Naive thymus-derived CD4-positive, alpha-beta T cell (primary cell): Measurements from ENCODE around the gene NOM1. TPM values are rescaled to one million over a fixed set of nuclear protein-coding genes. Genes with fewer than 3 reads are reported as not detected.

Experiments
- ATAC-seq: fragments of 150-1000 bp; cut with Tn5 transposase; 2 replicates; pipeline ENCODE4 v1.10.0; 2021; ENCODE audit warnings: mild to moderate bottlenecking, moderate library complexity
- CTCF ChIA-PET: fragments of 350-600 bp; sonication (Branson Sonifier 250); formaldehyde crosslinking; loops from one replicate; lab custom pipeline; 2021; ENCODE audit warnings: antibody characterized with exemption; lab: Charles Lee
- POLR2A ChIA-PET: fragments of 350-600 bp; sonication (Branson Sonifier 250); formaldehyde crosslinking; loops from one replicate; lab custom pipeline; 2021; ENCODE audit warnings: antibody characterized with exemption, inconsistent platforms; lab: Charles Lee
- DNase-seq, 9 donors: peaks; one replicate each; pipeline versions ENCODE4 v3.0.0 to v3.0.0-alpha.2; 2020 to 2022; ENCODE audit warnings: mixed read lengths in 1 of 9
- H3K27ac ChIP-seq: one replicate; pipeline ENCODE4 v1.7.0; 2013; ENCODE audit warnings: mild to moderate bottlenecking, low read depth, low read length, moderate library complexity
- H3K27me3 ChIP-seq, 2 donors: one replicate each; pipeline ENCODE4 v1.7.0; 2013; ENCODE audit warnings: low read length in 2 of 2, mild to moderate bottlenecking in 2 of 2, moderate library complexity in 2 of 2; ENCODE audit not compliant: control insufficient read depth in 2 of 2, insufficient read depth in 2 of 2
- H3K36me3 ChIP-seq, 3 experiments: 1 replicate in 2 of 3; 2 replicates in 1 of 3; pipeline ENCODE4 v1.7.0; 2013; ENCODE audit warnings: low read length in 3 of 3, mild to moderate bottlenecking in 3 of 3, moderate library complexity in 1 of 3; ENCODE audit not compliant: insufficient read depth in 3 of 3, control insufficient read depth in 2 of 3
- H3K4me1 ChIP-seq, 2 donors: one replicate each; pipeline ENCODE4 v1.7.0; 2013; ENCODE audit warnings: low read length in 2 of 2, mild to moderate bottlenecking in 2 of 2, moderate library complexity in 1 of 2; ENCODE audit not compliant: control insufficient read depth in 2 of 2, insufficient read depth in 2 of 2
- H3K4me3 ChIP-seq: 2 replicates; pipeline ENCODE4 v1.7.0; 2013; ENCODE audit warnings: mild to moderate bottlenecking, low read length
- H3K9me3 ChIP-seq, 3 experiments: 1 replicate in 2 of 3; 2 replicates in 1 of 3; pipeline ENCODE4 v1.7.0; 2013; ENCODE audit warnings: low read length in 3 of 3; ENCODE audit not compliant: control insufficient read depth in 2 of 3
- H3K27ac Mint-ChIP-seq, 9 donors: one replicate each; pipeline ENCODE4 v1.8.0; 2020 to 2022; ENCODE audit warnings: mixed read lengths in 9 of 9, mild to moderate bottlenecking in 8 of 9, moderate library complexity in 5 of 9, inconsistent platforms in 2 of 9
- H3K27me3 Mint-ChIP-seq, 5 donors: one replicate each; pipeline ENCODE4 v1.8.0; 2021 to 2022; ENCODE audit warnings: mixed read lengths in 5 of 5, mild to moderate bottlenecking in 1 of 5
- H3K36me3 Mint-ChIP-seq, 5 donors: one replicate each; pipeline ENCODE4 v1.8.0; 2020 to 2022; ENCODE audit warnings: mixed read lengths in 5 of 5, mild to moderate bottlenecking in 3 of 5, inconsistent platforms in 1 of 5
- H3K4me1 Mint-ChIP-seq, 7 donors: one replicate each; pipeline ENCODE4 v1.8.0; 2020 to 2022; ENCODE audit warnings: mixed read lengths in 7 of 7, mild to moderate bottlenecking in 3 of 7, inconsistent platforms in 1 of 7
- H3K4me3 Mint-ChIP-seq, 10 donors: one replicate each; pipeline ENCODE4 v1.8.0; 2020 to 2022; ENCODE audit warnings: mild to moderate bottlenecking in 10 of 10, mixed read lengths in 10 of 10, moderate library complexity in 6 of 10, inconsistent platforms in 2 of 10
- H3K9me3 Mint-ChIP-seq, 11 donors: one replicate each; pipeline ENCODE4 v1.8.0; 2020 to 2022; ENCODE audit warnings: mixed read lengths in 11 of 11, mild to moderate bottlenecking in 4 of 11, inconsistent platforms in 1 of 11, moderate library complexity in 1 of 11
- intact Hi-C, 2 donors: fragments of 100-400 bp; cut with micrococcal nuclease; formaldehyde crosslinking; loops; one replicate each; pipeline ENCODE4 v1.15.1; 2023
- polyA plus RNA-seq, 2 donors: library from polyadenylated mRNA; unstranded; fragments of 300-500 nt; fragmentation: Illumina TruSeq; gene quantifications; one replicate each; pipeline ENCODE4 v1.2.3, GENCODE V29; 2021
- total RNA-seq, 6 experiments: library from RNA in 5 of 6; stranded (reverse) in 5 of 6; gene quantifications; 1 replicate in 5 of 6; 2 replicates in 1 of 6; pipeline ENCODE4 v1.2.3 and lab custom pipeline; 2021 to 2026

The NOM1 gene
- total and polyA plus RNA-seq, 7 experiments from 2014 or later = 4.2 to 40.7 (median 32.6) TPM

- Histone ChIP-seq H3K36me3 (no peaks in the 10 kb centered on the region), H3K9me3 (no peaks in the 10 kb centered on the region), H3K4me1 (peaks cover 0 to 6% of the 10 kb centered on the region in 2 donors), H3K27ac (no peak overlapping the region), H3K27me3 (peaks cover 6 to 34% of the 10 kb centered on the region in 2 donors), H3K4me3 (no peak overlapping the region)
- ATAC-seq (no peak), DNase-seq (no peak)
- peaks cover 7 to 28% (median 18%) of the 10 kb centered on the region in 7 donors for H3K4me1 Mint-ChIP-seq
- H3K36me3 Mint-ChIP-seq = no peaks in the 10 kb centered on the region
- intact Hi-C loops = loop anchor here in 1 of 2 donors (5.0 kb wide), 1 partner anchor 1211 kb away; no protein-coding TSS in a partner anchor
- ChIA-PET POLR2A (no interaction called here), CTCF (no interaction called here)
- H3K4me3 Mint-ChIP-seq = peak overlapping the region in 9 of 10 donors; percentile 20 to 79 (median 67)
- H3K27ac Mint-ChIP-seq = no peak overlapping the region
- H3K9me3 Mint-ChIP-seq = peaks cover 0 to 3% (median 0%) of the 10 kb centered on the region in 11 donors
- peaks cover 60 to 82% (median 73%) of the 10 kb centered on the region in 5 donors for H3K27me3 Mint-ChIP-seq
These were observed 69.0 kb downstream of the NOM1 start for GRCh38 chr7:157018328-157018996.

- no peaks in the 10 kb centered on the region for H3K9me3 ChIP-seq
- DNase-seq = no peak
- Mint-ChIP-seq H3K4me3 (peak overlapping the region in 8 of 10 donors; percentile 38 to 79 (median 68)), H3K4me1 (peaks cover 6 to 28% (median 18%) of the 10 kb centered on the region in 7 donors), H3K27ac (peak overlapping the region in 1 of 9 donors; percentile 73), H3K9me3 (peaks cover 0 to 3% (median 0%) of the 10 kb centered on the region in 11 donors), H3K36me3 (no peaks in the 10 kb centered on the region), H3K27me3 (peaks cover 59 to 81% (median 73%) of the 10 kb centered on the region in 5 donors)
- no peak overlapping the region for H3K27ac ChIP-seq
- H3K36me3 ChIP-seq = no peaks in the 10 kb centered on the region
- no peak for ATAC-seq
- peaks cover 0 to 6% of the 10 kb centered on the region in 2 donors for H3K4me1 ChIP-seq
- ChIA-PET CTCF (no interaction called here), POLR2A (no interaction called here)
- peaks cover 6 to 35% of the 10 kb centered on the region in 2 donors for H3K27me3 ChIP-seq
- intact Hi-C loops = loop anchor here in 1 of 2 donors (5.0 kb wide), 1 partner anchor 1212 kb away; no protein-coding TSS in a partner anchor
- H3K4me3 ChIP-seq = no peak overlapping the region
These were observed 69.6 kb downstream of the NOM1 start for GRCh38 chr7:157018997-157019608.

- no peaks in the 10 kb centered on the region for H3K9me3 ChIP-seq
- H3K27me3 Mint-ChIP-seq = peaks cover 59 to 81% (median 73%) of the 10 kb centered on the region in 5 donors
- H3K9me3 Mint-ChIP-seq = peaks cover 0 to 3% (median 0%) of the 10 kb centered on the region in 11 donors
- DNase-seq = no peak
- no peak overlapping the region for H3K27ac ChIP-seq
- H3K36me3 Mint-ChIP-seq = peaks cover 0 to 1% (median 0%) of the 10 kb centered on the region in 5 donors
- intact Hi-C loops = loop anchor here in 1 of 2 donors (2.0 to 5.0 kb wide), 3 partner anchors 15 to 1563 kb away; partner anchors contain the start of gene EN2
- peaks cover 0 to 6% of the 10 kb centered on the region in 2 donors for H3K4me1 ChIP-seq
- peak overlapping the region in 1 of 9 donors; percentile 38 for H3K27ac Mint-ChIP-seq
- H3K4me3 ChIP-seq = no peak overlapping the region
- ChIA-PET POLR2A (no interaction called here), CTCF (interaction anchor here (0.6 kb wide), 1 partner anchor 71 kb away, joined by 3 read pairs; no protein-coding TSS in a partner anchor)
- H3K4me3 Mint-ChIP-seq = peak overlapping the region in 5 of 10 donors; percentile 10 to 72 (median 34)
- no peak for ATAC-seq
- H3K36me3 ChIP-seq = no peaks in the 10 kb centered on the region
- peaks cover 6 to 28% (median 18%) of the 10 kb centered on the region in 7 donors for H3K4me1 Mint-ChIP-seq
- H3K27me3 ChIP-seq = peaks cover 6 to 29% of the 10 kb centered on the region in 2 donors
These were observed 70.4 kb downstream of the NOM1 start for GRCh38 chr7:157019718-157020451.

- Histone ChIP-seq H3K9me3 (no peaks in the 10 kb centered on the region), H3K27me3 (peaks cover 6 to 26% of the 10 kb centered on the region in 2 donors), H3K27ac (no peak overlapping the region), H3K36me3 (no peaks in the 10 kb centered on the region), H3K4me1 (peaks cover 0 to 6% of the 10 kb centered on the region in 2 donors), H3K4me3 (no peak overlapping the region)
- H3K36me3 Mint-ChIP-seq = peaks cover 0 to 4% (median 0%) of the 10 kb centered on the region in 5 donors
- DNase-seq (no peak), ATAC-seq (no peak)
- intact Hi-C loops = loop anchor here in 1 of 2 donors (2.0 to 5.0 kb wide), 2 partner anchors 16 to 1563 kb away; partner anchors contain the start of gene EN2
- peak overlapping the region in 4 of 10 donors; percentile 32 to 43 (median 38) for H3K4me3 Mint-ChIP-seq
- H3K4me1 Mint-ChIP-seq = peaks cover 6 to 28% (median 18%) of the 10 kb centered on the region in 7 donors
- H3K27me3 Mint-ChIP-seq = peaks cover 59 to 81% (median 73%) of the 10 kb centered on the region in 5 donors
- peaks cover 0 to 3% (median 0%) of the 10 kb centered on the region in 11 donors for H3K9me3 Mint-ChIP-seq
- POLR2A ChIA-PET = no interaction called here
- CTCF ChIA-PET = interaction anchor here (0.6 kb wide), 1 partner anchor 72 kb away, joined by 3 read pairs; no protein-coding TSS in a partner anchor
- H3K27ac Mint-ChIP-seq = peak overlapping the region in 1 of 9 donors; percentile 13
These were observed 71.1 kb downstream of the NOM1 start for GRCh38 chr7:157020514-157021070.

DNA sequence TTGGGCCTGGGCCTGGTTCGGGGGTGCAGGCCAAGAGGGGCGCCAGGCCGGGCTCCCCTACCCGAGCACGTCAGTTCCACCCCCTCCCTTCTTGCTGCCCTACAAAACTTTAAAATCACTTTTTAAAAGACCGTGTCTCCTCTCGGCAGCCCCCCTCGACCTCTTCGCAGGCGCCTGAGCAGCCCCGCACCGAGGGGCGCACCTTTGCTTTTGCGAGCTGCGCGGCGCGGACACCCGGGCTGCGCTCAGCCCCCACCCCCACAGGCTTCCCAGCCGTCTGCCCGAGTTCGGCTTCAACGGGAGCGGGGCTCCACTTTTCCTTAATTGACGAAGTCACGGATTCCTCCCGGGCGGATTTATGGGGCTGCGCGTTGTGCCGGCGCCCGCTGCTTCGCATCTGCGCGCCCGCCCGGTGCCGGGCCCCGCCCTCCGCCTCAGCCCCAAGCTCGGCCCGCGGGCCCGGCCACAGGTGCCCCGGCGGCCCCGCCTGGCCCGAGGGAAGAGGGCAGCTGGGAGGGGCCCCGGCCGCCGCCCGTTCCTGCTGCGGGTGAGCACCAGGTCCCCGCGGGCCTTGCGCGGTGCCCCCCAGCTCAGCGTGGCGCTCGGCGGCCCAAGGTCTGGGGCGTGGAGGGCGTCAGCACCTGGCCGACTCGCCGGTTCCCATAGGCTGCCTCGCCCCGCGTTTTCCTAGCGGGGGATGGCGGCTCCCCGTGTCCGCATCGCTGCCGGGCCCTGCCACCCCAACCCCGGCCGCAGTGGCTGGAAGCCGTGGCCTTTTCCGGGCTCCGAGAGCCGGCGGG lies 71.8 kb downstream of the NOM1 start:
- CTCF ChIA-PET = no interaction called here
- peaks cover 59 to 80% (median 74%) of the 10 kb centered on the region in 5 donors for H3K27me3 Mint-ChIP-seq
- POLR2A ChIA-PET = no interaction called here
- intact Hi-C loops = loop anchor here in 1 of 2 donors (2.0 to 5.0 kb wide), 2 partner anchors 16 to 1564 kb away; partner anchors contain the start of gene EN2
- Histone ChIP-seq H3K27ac (no peak overlapping the region), H3K4me1 (peaks cover 0 to 1% of the 10 kb centered on the region in 2 donors), H3K4me3 (no peak overlapping the region), H3K9me3 (no peaks in the 10 kb centered on the region), H3K36me3 (no peaks in the 10 kb centered on the region), H3K27me3 (peaks cover 6 to 26% of the 10 kb centered on the region in 2 donors)
- ATAC-seq (no peak), DNase-seq (no peak)
- peaks cover 6 to 26% (median 15%) of the 10 kb centered on the region in 7 donors for H3K4me1 Mint-ChIP-seq
- H3K27ac Mint-ChIP-seq = no peak overlapping the region
- H3K9me3 Mint-ChIP-seq = peaks cover 0 to 3% (median 0%) of the 10 kb centered on the region in 11 donors
- H3K36me3 Mint-ChIP-seq = peaks cover 0 to 4% (median 0%) of the 10 kb centered on the region in 5 donors
- H3K4me3 Mint-ChIP-seq = peak overlapping the region in 3 of 10 donors; percentile 32 to 38 (median 37)
